ENCODE measurements around the gene ZSCAN23. TPM values are rescaled to one million over a fixed set of nuclear protein-coding genes. Genes with fewer than 3 reads are reported as not detected.

Gene ZSCAN23
- total RNA-seq, 1 experiment from 2014 or later: 2.9 TPM

- Histone ChIP-seq H3K79me1 (ENCODE audit: insufficient read depth, low read depth, low read length, poor library complexity, severe bottlenecking) (peaks cover 2% of the 10 kb centered on the region), H3K56ac (ENCODE audit: insufficient read length, low read depth, low read length) (no peak overlapping the region), H3K79me2 (ENCODE audit: insufficient read depth, low read length) (no peaks in the 10 kb centered on the region), H3K4me1 (ENCODE audit: insufficient read depth, low read length) (no peaks in the 10 kb centered on the region), H3K23ac (ENCODE audit: insufficient read length, low read depth, low read length) (no peak overlapping the region), H2AFZ (ENCODE audit: low read length) (no peak overlapping the region), H2BK12ac (ENCODE audit: insufficient read length, low read depth, low read length) (no peak overlapping the region), H4K91ac (ENCODE audit: insufficient read length, low read depth, low read length) (no peak overlapping the region), H2AK5ac (ENCODE audit: insufficient read length, low read length) (no peak overlapping the region), H2BK20ac (ENCODE audit: low read depth, low read length, poor library complexity, severe bottlenecking) (no peak overlapping the region), H3K9ac (ENCODE audit: extremely low read depth, insufficient read length, low read length) (no peak overlapping the region), H3K27ac (ENCODE audit: insufficient read length, low read depth, low read length) (no peak overlapping the region), H3K18ac (ENCODE audit: insufficient read length, low read depth, low read length) (no peak overlapping the region), H3K14ac (ENCODE audit: insufficient read depth, low read length) (no peak overlapping the region), H2BK120ac (ENCODE audit: low read depth, low read length, poor library complexity, severe bottlenecking) (no peak overlapping the region), H3K4ac (ENCODE audit: low read depth, low read length) (no peak overlapping the region), H2BK15ac (ENCODE audit: low read depth, low read length) (no peak overlapping the region), H3K27me3 (ENCODE audit: insufficient read depth, low read length) (no peaks in the 10 kb centered on the region), H3K9me3 (ENCODE audit: control insufficient read depth, low read depth, low read length) (no peaks in the 10 kb centered on the region), H4K8ac (replicated peaks; ENCODE audit: insufficient read length, low read depth, low read length) (no peak overlapping the region), H2BK5ac (ENCODE audit: insufficient read length, low read length) (no peak overlapping the region), H3K4me2 (ENCODE audit: insufficient read depth, insufficient read length, low read length) (no peak overlapping the region), H4K5ac (ENCODE audit: insufficient read length, low read depth, low read length) (no peak overlapping the region), H3K23me2 (ENCODE audit: insufficient read length, low read depth, low read length, poor library complexity, severe bottlenecking) (no peaks in the 10 kb centered on the region), H3T11ph (ENCODE audit: low read length) (no peak overlapping the region), H4K20me1 (ENCODE audit: control insufficient read depth, insufficient read depth, insufficient read length) (no peaks in the 10 kb centered on the region)
- Mint-ChIP-seq H3K27me3 (ENCODE audit: low read depth) (no peaks in the 10 kb centered on the region), H3K36me3 (ENCODE audit: insufficient read depth in 1 of 3, low read depth in 3 of 3) (peaks cover 2 to 23% (median 12%) of the 10 kb centered on the region in 3 experiments; a peak in 5 of 7 replicates), H3K4me1 (no peaks in the 10 kb centered on the region), H3K4me3 (no peak overlapping the region), H3K27ac (no peak overlapping the region), H3K9me3 (no peaks in the 10 kb centered on the region)
- TF ChIP-seq, protein P1, sequence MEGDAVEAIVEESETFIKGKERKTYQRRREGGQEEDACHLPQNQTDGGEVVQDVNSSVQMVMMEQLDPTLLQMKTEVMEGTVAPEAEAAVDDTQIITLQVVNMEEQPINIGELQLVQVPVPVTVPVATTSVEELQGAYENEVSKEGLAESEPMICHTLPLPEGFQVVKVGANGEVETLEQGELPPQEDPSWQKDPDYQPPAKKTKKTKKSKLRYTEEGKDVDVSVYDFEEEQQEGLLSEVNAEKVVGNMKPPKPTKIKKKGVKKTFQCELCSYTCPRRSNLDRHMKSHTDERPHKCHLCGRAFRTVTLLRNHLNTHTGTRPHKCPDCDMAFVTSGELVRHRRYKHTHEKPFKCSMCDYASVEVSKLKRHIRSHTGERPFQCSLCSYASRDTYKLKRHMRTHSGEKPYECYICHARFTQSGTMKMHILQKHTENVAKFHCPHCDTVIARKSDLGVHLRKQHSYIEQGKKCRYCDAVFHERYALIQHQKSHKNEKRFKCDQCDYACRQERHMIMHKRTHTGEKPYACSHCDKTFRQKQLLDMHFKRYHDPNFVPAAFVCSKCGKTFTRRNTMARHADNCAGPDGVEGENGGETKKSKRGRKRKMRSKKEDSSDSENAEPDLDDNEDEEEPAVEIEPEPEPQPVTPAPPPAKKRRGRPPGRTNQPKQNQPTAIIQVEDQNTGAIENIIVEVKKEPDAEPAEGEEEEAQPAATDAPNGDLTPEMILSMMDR (conservative IDR thresholded peaks at IDR 0.05): no peak
- no peak for DNase-seq
These were observed 10.2 kb downstream of the ZSCAN23 start for GRCh38 chr6:28433119-28433518.

All from H9 (cell line).